Measurements from ENCODE around the gene TTC23.

The TTC23 gene

GRCh38 chr15:99163271-99164062 is 85.9 kb downstream of the TTC23 start:
- no peak for DNase-seq

DNA sequence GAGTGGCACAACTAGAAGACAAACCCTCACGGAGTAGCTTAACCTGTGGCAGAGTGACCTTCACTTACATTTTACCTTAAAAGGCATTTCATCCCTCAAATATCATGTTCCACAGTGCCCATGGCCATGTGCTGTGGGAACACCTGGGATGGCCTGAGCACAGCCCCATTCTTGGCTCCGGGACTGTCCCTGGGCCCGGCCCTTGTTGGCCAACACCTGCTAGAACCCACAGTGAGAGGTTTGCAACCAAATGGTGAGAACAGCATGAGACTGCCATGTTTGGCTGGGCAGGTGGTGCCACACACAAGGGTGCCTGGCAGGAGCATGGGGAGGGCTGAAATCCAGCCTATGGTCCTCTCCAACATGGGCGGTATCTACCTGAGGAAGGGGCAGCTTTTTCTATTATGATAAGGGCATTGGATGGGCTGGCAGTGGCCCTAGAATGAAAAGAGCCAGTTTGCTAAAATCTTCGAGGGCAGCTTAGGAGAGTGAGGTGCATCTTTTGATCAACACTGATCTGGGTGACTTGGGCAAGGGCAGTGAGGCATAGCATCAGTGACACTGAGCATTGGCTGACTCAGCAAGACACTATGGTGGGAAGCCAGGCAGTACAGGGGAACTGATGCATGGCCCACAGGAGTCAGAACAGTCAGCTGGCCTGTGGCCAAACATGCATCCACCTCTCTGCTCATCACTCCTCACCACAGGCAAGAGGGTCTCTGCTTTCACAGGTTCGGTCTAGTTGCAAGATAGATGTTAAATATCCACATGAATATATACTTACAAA is 90.6 kb downstream of the TTC23 start:
- DNase-seq = no peak

DNA sequence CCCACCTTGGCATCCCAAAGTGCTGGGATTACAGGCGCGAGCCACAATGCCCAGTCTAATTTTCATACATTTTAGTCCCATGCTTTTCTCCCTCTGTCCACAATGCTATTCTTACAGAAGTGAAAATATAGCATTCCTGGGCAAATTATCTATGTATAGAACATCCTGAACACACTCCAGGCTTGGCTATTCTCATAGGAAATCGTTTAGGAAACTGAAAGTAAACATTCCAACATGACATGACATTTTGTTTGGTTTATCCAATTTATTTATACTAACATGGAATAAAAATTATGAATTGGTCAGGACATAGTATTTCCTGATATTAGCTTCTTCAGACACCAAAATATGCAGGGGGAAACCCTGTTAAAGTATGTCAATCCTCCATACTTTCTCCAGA is 91.9 kb downstream of the TTC23 start:
- no peak for DNase-seq

- no peak for DNase-seq
Observed at GRCh38 chr15:99155961-99156443, 93.4 kb downstream of the TTC23 start.

- DNase-seq = peak; percentile 52 to 79
Observed at GRCh38 chr15:99154271-99154670, 95.1 kb downstream of the TTC23 start.

DNA sequence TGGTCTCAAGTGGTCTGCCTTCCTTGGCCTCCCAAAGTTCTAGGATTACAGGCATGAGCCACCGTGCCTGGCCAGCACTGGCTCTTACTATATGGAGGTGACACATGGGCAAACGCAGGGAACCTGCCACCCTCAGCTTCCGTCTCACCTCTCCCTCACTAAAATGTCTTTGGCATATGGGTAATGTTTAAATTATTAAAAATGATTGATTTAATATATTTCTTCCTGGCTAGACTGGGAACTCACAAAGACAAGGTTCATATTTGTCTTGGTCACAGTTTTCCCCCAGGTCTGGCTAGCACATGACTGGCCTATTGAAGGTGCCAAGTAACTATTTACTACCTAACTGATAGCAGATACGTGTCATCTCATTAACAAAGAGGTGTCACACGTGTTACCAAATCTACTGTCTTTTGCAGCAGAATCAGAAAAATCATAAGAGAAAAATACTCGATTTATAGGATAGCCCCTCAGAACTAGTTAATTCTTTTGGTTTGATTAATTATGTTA is 96.3 kb downstream of the TTC23 start:
- DNase-seq = no peak

DNA sequence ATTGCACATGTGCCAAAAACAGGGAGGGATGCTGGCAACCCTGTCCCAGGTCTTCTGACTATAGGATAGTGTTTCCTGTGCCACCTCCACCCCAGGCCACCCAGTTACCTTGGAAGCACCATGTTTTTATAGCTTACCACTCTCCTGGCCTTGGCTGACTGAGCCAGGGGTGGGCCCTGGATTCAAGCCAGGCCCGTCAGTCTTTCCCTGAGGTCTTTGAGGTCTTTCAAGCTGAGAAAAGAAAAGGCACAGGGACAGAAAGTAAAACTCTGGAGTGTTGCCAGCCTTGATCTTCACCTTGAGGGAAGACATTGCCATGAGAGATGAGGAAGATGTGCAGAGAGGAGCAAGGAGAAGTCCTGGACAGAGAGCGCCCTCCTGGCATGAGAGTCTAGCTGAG is 98.2 kb downstream of the TTC23 start:
- no peak for DNase-seq

GRCh38 chr15:99149366-99149765 is 100.0 kb downstream of the TTC23 start:
- DNase-seq = no peak

DNA sequence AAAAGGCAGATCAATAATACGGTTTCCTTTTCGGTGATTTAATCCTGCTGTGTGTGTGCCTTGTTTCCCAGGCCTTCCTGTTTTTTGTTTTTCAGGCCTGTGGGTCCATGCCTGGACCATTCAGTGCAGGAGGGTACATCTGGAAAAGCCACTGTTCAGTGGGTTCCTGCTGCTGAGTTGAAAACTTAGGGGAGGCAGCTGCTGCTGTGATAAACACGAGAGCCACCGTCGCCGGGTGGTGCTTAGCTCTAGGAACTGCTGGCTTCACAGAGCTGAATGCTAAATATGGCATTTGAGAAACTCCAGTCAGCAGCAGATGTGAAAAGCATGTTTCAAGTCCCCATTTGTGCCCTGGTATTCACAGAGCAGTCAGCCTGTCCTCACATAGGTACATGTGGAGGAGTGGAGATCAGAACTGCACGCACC is 100.5 kb downstream of the TTC23 start:
- no peak for DNase-seq

- no peak for DNase-seq
Observed at GRCh38 chr15:99146661-99147060, 102.7 kb downstream of the TTC23 start.

DNA sequence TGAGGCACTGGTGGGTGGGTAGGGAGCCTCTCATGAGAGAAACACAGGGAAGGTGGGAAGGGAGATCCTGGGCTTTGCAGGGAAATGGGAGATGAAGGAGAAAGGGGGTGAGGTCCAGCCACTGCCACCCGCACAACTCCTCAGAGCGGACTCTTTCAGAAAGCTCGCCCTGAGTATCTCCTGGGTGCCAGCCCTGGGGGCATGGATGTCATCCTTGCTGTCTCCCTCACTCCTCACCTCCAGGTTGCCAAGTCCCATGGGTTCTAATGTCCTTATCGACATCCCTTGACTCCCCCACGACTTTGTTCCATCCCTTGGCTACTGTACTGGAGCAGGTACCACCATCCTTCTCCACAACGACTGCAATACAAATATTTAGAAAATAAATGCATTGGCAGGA is 103.6 kb downstream of the TTC23 start:
- DNase-seq = no peak

GRCh38 chr15:99145005-99145404 is 104.4 kb downstream of the TTC23 start:
- DNase-seq = no peak

DNA sequence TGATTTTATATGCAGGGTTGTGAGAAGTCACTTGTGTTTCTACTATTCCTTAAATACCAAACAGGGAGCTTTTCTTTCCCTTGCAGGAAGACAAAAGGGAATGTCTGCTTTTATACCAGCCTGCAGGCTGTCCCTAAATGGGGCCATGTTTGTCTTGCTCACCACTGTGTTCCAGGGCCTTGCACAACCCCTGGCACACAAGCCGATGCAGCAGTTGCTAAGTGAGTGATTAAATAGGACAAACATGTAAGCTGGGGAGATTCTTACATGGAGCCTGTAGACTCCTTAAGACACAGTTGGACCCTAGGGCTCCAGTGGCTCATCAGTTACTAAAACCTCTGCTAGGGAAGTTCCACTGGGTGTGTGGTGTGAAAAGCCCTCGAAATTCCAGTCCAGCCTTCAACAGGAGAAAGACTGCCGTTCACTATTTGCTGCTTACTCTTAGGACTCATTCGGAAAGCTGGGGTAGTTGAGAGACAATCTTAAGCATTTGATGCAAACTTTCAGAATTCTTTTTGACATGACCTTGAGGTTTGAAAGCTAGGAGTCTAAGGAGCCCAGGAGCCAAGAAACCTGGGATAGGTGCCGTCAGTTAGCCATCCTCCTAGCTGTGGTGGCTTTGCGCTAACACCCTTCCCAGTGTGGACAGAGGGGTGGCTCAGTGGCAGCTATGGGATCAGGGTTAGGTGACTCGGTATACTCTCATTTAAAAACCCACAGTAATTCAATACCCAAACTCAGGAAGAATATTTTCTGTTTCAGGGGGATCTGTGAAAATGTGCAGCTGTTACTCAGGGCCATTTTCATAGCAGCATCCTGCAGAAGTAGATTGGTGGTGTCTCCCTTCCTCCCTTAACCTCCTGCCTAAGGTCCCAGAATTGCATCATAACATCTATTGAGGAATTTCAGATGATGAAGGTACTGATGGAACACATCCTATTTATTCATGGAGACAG is 105.4 kb downstream of the TTC23 start:
- no peak for DNase-seq

GRCh38 chr15:99143242-99143641 is 106.1 kb downstream of the TTC23 start:
- no peak for DNase-seq

- no peak for DNase-seq
Observed at GRCh38 chr15:99142562-99142961, 106.8 kb downstream of the TTC23 start.

DNA sequence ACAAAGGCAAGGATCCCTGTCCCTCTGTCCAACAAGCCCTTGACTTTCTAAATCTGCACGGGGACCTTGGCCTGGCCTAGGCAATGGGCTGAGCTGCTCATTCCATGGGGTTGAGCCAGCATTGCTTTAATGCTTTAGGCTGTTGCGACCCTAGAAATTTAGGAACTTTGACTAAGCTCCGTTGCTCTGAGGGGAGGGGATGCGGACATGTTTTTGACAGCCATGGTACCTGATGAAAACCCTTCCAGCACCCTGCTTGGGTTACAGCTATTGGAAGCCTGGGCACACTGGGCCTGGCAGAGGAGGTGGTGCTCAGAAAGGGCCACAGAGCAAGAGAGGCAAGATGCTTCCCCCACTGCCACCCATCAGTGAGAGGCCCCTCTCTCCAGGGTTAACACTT is 107.4 kb downstream of the TTC23 start:
- DNase-seq = no peak

DNA sequence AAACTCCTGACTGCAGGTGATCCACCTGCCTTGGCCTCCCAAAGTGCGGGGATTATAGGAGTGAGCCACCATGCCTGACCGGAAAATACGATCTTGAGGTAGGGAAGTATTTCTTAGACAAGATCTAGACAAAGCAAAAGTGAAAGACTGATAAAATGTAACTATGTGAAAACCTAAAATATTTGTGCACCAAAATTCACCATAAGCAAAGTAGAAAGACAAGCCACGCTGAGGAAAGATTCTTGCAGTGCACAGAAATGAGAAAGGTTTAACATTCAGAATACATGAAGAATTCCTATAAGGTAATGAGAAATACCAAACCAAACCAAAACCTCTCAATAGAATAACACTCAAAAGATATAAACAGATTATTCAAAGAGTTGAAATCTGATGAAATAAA is 108.8 kb downstream of the TTC23 start:
- no peak for DNase-seq

- DNase-seq = no peak
Observed at GRCh38 chr15:99139276-99139675, 110.1 kb downstream of the TTC23 start.

GRCh38 chr15:99138491-99138982 is 110.8 kb downstream of the TTC23 start:
- no peak for DNase-seq

GRCh38 chr15:99137877-99138276 is 111.5 kb downstream of the TTC23 start:
- DNase-seq = no peak

DNA sequence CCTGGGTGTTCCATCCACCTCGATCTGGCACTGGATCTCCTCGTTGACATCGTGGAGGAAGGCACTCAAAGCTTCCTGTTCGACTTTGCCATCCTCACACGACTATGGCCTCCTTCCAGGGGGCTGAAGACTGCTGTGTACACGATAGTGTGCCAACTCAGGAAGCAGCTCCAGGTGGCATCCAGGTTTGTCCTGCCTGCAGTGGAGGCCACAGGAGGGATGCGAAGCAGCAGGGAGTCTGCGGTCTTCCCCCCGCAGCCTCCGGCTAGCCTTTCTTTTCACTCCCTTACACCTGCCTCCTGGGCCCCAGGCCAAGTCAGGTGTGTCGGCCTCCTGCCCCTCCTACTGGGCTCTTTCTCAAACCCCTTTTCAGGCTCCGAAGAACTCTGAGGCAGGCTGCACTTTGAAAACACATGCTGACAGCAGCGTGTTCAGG is 112.3 kb downstream of the TTC23 start:
- DNase-seq = no peak

GRCh38 chr15:99135194-99135593 is 114.2 kb downstream of the TTC23 start:
- DNase-seq = no peak

Data from NCI-H524 (cell line).